ENCODE data around the gene KIAA0753.

DNA sequence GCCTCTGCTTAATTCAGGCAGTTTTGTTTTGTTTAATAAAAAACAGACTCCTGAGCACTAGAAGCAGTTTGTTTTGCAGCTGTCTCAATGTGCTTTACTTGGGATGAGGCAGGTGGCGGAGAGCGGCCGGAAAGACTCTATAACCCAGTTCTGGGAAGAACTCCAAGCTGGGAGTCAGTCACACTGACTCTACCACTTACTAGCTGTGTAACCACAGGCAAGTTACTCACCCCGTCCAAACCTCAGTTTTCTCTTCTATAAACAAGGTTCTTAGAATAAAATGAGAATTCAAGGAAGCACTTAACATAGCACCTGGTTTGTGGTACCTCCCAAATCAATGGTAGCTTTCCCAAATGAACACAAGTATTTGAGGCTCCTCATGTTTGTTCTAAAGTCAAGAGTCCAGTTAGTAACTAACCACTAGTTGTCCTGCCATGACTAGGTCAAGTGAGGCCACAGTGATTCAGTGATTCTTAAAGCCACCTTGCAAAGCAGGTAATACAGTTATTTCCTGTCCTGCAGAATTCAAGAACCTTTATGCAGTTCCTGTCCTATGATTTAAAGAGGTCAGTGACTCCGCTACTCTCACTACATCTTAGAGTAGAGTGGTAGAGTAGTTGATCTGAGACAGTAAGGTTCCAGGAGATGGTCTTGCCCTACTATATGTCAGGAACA lies 3.1 kb upstream of the KIAA0753 start:
- TF ChIP-seq CTCF (IDR thresholded peaks at IDR 0.05): no peak
- TF ChIP-seq POLR2AphosphoS5 (IDR thresholded peaks at IDR 0.05): no peak

Measured in sigmoid colon (tissue), 4 donors.